ENCODE results near the gene MUTYH. TPM values are rescaled to one million over a fixed set of nuclear protein-coding genes. Genes with fewer than 3 reads are reported as not detected.

MUTYH gene
- total RNA-seq, 4 donors from 2014 or later = 12.6 to 49.2 (median 26.3) TPM

DNA sequence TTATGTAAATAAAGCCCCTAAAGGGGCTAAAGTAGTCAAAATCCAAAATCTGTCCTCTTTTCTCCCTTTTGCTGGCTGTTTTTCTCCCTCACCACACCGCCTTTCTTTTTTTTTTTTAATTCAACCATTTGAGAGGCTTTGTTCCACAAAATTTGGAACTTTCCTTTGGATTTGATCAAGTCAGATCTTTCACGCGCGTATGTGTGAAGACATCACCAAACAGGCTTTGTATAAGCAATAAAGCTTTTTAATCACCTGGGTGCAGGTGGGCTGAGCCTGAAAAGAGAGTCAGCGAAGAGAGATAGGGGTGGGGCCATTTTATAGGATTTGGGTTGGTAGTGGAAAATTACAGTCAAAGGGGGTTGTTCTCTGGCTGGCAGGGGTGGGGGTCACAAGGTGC lies 18.8 kb downstream of the MUTYH start:
- DNase-seq = no peak
- Histone ChIP-seq H3K27ac (no peak overlapping the region), H3K4me3 (no peak overlapping the region), H3K4me1 (no peaks in the 10 kb centered on the region), H3K36me3 (no peaks in the 10 kb centered on the region), H3K27me3 (no peaks in the 10 kb centered on the region), H3K9me3 (no peaks in the 10 kb centered on the region)
- intact Hi-C loops (cut with DNase I; ENCODE audit: low total_unique reads) = no loop called here
- TF ChIP-seq, protein P1, sequence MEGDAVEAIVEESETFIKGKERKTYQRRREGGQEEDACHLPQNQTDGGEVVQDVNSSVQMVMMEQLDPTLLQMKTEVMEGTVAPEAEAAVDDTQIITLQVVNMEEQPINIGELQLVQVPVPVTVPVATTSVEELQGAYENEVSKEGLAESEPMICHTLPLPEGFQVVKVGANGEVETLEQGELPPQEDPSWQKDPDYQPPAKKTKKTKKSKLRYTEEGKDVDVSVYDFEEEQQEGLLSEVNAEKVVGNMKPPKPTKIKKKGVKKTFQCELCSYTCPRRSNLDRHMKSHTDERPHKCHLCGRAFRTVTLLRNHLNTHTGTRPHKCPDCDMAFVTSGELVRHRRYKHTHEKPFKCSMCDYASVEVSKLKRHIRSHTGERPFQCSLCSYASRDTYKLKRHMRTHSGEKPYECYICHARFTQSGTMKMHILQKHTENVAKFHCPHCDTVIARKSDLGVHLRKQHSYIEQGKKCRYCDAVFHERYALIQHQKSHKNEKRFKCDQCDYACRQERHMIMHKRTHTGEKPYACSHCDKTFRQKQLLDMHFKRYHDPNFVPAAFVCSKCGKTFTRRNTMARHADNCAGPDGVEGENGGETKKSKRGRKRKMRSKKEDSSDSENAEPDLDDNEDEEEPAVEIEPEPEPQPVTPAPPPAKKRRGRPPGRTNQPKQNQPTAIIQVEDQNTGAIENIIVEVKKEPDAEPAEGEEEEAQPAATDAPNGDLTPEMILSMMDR (IDR thresholded peaks at IDR 0.05) = no peak
- TF ChIP-seq POLR2A (IDR thresholded peaks at IDR 0.05) = no peak

DNA sequence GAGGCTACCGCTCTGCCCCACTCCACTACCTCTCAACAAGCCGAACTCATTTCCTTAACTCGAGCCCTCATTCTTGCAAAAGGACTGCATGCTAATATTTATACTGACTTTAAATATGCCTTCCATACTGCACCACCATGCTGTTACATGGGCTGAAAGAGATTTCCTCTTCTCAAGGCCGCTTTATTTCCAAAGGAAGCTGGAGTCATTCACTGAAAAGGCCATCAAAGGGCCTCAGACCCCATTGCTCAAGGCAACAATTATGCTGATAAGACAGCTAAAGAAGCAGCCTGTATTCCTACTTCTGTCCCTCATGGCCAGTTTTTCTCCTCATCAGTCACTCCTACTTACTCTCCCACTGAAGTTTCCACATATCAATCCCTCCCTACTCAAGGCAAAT lies 20.5 kb downstream of the MUTYH start:
- no peak for DNase-seq
- Histone ChIP-seq H3K27me3 (no peaks in the 10 kb centered on the region), H3K9me3 (no peaks in the 10 kb centered on the region), H3K27ac (no peak overlapping the region), H3K4me3 (no peak overlapping the region), H3K4me1 (no peaks in the 10 kb centered on the region), H3K36me3 (no peaks in the 10 kb centered on the region)
- TF ChIP-seq, protein P1 (IDR thresholded peaks at IDR 0.05) = no peak
- TF ChIP-seq POLR2A (IDR thresholded peaks at IDR 0.05) = no peak
- intact Hi-C loops (cut with DNase I; ENCODE audit: low total_unique reads) = no loop called here

DNA sequence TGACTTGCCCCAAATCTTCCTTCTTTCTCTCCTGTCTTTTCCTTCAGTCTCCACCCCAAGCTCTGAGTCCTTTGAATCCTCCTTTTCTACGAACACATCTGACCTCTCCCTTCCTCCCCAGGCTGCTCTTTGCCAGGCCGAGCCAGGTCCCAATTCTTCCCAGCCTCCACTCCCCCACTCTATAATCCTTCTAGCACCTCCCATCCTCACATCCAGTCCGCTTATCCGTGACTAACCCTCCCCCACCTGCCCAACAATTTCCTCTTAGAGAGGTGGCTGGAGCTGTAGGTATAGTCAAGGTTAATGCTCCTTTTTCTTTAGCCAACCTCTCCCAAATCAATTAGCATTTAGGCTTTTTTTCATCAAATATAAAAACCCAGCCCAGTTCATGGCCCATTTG lies 23.1 kb downstream of the MUTYH start:
- Histone ChIP-seq H3K27ac (no peak overlapping the region), H3K36me3 (no peaks in the 10 kb centered on the region), H3K27me3 (no peaks in the 10 kb centered on the region), H3K4me1 (no peaks in the 10 kb centered on the region), H3K9me3 (no peaks in the 10 kb centered on the region), H3K4me3 (no peak overlapping the region)
- no peak for TF ChIP-seq POLR2A (IDR thresholded peaks at IDR 0.05)
- TF ChIP-seq, protein P1 (IDR thresholded peaks at IDR 0.05) = no peak
- no peak for DNase-seq
- intact Hi-C loops (cut with DNase I; ENCODE audit: low total_unique reads) = no loop called here

DNA sequence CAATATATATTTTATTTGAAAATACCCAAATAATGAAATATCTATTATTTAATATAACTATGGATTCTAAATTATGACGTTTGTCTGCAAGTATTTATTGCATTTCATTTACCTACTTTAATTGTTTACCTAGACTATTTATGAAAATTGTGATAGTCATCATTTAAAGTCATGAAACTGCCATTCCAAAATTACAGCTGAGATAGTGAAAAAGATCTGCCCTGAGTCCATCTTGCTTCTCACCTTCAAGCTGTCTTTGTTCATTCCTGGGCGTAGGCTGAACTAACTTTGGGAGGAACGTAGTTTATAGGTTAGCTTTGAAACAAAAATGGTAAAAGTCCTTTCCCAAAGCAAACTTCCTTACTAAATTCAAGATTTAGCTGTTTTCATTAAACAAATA lies 26.0 kb downstream of the MUTYH start:
- no peaks in the 10 kb centered on the region for H3K36me3 ChIP-seq
- H3K9me3 ChIP-seq = no peaks in the 10 kb centered on the region
- intact Hi-C loops (cut with DNase I; ENCODE audit: low total_unique reads) = no loop called here
- TF ChIP-seq POLR2A (IDR thresholded peaks at IDR 0.05) = no peak
- no peak for DNase-seq
- no peaks in the 10 kb centered on the region for H3K4me1 ChIP-seq
- no peaks in the 10 kb centered on the region for H3K27me3 ChIP-seq
- no peak overlapping the region for H3K4me3 ChIP-seq
- H3K27ac ChIP-seq = no peak overlapping the region

DNA sequence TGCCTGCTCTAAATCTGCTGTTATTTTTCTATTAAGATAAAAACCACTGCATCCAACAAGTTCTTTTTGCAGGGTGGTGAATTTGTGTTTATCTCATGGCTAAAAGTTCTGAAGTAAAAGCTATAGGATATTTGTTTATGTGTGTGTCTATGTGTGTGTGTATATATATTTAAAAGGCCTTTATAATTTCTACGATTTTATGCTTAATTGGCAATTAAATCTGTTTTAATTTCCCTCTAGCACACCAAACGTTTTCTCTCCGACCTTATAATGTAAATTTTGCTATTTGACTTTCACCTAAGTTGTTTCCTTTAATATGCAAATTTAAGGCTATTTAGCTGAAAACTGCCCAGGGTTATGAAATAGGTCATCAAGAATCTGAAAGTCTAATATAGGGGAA lies 33.3 kb downstream of the MUTYH start:
- Histone ChIP-seq H3K27me3 (no peaks in the 10 kb centered on the region), H3K4me1 (peaks cover 0 to 6% of the 10 kb centered on the region in 2 donors), H3K36me3 (no peaks in the 10 kb centered on the region), H3K9me3 (no peaks in the 10 kb centered on the region), H3K4me3 (no peak overlapping the region), H3K27ac (no peak overlapping the region)
- no peak for TF ChIP-seq POLR2A (IDR thresholded peaks at IDR 0.05)
- TF ChIP-seq, protein P1 (IDR thresholded peaks at IDR 0.05) = no peak
- intact Hi-C loops (cut with DNase I; ENCODE audit: low total_unique reads) = no loop called here
- DNase-seq = no peak

DNA sequence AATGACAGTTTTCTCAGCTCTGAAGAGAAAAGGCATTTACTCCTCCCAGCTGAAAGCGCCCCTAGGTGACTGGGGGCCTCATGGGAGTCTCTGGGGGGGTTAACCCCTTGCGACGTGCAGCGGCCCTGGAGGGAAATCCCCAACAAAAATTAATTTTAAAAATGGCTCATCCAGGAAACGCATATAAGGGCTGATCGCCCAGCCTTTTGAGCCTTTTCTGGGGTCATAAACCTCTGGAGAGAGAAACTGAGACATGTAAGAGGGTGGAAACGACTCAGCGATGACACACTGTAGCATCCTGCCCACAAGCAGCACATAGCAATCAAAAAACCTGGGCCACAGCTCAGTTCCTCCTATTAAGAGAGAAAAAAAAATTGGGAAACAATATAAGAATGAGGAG lies 33.9 kb downstream of the MUTYH start:
- intact Hi-C loops (cut with DNase I; ENCODE audit: low total_unique reads) = no loop called here
- no peaks in the 10 kb centered on the region for H3K27me3 ChIP-seq
- no peaks in the 10 kb centered on the region for H3K36me3 ChIP-seq
- no peak overlapping the region for H3K27ac ChIP-seq
- no peak for DNase-seq
- H3K9me3 ChIP-seq = no peaks in the 10 kb centered on the region
- peaks cover 0 to 6% of the 10 kb centered on the region in 2 donors for H3K4me1 ChIP-seq
- TF ChIP-seq, protein P1 (IDR thresholded peaks at IDR 0.05) = no peak
- no peak for TF ChIP-seq POLR2A (IDR thresholded peaks at IDR 0.05)
- H3K4me3 ChIP-seq = no peak overlapping the region

All from uterus (tissue), 4 donors.